Right renal pelvis (tissue), 4 donors: ENCODE measurements around the gene NFKBIE. TPM values are rescaled to one million over a fixed set of nuclear protein-coding genes. Genes with fewer than 3 reads are reported as not detected.

Source experiments
- DNase-seq, 4 donors: peaks; one replicate each; pipeline ENCODE4 v3.0.0-alpha.2; 2013; ENCODE audit warnings: low read depth in 4 of 4, low spot score in 3 of 4, missing footprints in 1 of 4
- polyA plus RNA-seq, 4 donors: library from polyadenylated mRNA; unstranded; fragments of 120-200 nt; gene quantifications; one replicate each; pipeline ENCODE4 v1.2.1, GENCODE V29; 2013; ENCODE audit not compliant: insufficient read length in 4 of 4

The NFKBIE gene
- polyA plus RNA-seq, 4 donors: 9.8 to 12.9 (median 11.0) TPM

DNA sequence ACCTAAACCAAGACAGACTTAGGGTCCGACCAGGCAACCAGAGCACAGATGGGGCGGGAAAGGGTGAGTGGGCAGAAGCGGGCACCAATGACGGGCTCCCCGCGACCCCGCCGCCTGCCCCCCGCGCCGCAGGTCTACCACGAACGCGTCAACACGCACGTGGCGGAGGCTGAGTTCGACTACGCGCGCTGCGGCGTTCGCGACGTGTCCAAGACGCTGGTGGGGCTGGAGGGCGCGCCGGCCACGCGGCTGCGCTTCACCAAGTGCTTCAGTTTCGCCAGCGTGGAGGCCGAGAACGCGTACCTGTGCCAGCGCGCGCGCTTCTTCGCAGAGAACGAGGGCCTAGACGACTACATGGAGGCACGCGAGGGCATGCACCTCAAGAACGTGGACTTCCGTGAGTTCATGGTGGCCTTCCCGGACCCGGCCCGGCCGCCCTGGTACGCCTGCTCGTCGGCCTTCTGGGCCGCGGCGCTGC lies 10.0 kb upstream of the NFKBIE start:
- DNase-seq: no peak

DNA sequence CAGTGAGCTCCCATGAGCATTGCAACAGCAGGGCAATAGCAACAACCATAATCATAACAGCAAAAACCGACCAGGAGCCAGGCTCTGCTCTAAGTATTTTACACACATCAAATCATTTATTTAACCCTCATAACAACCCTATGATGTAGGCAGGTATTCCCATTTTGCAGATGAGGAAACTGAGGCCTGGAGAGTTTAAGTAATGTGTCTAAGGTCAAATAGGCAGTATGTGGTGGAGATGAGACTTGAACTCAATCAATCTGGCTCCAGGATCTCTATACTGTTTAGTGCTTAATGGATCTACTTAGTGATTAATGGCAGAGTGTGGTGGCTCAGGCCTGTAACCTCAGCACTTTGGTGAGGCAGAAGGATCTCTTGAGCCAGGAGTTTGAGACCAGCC lies 8.3 kb upstream of the NFKBIE start:
- no peak for DNase-seq

- DNase-seq: no peak
Observed at GRCh38 chr6:44272999-44273566, 7.7 kb upstream of the NFKBIE start.

DNA sequence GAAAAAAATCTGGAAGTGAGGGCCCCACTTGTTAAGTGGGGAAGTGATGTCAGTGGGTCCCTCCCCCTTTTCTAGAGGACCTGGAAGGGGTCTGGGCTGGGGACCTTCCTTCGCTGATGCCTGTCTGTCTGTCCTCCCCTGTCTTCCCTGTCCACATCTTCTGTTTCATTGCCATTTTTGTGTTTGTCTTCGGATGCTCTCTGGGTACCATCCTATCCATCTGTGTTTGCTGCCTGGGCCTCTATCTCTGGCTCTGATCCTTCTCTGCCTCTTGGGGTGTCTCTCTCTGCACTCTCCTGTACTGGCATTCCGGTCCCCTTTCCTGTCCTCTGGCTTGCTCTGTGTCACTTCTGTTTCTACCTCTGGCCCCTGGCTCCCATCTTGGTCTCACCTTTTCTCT lies 7.2 kb upstream of the NFKBIE start:
- DNase-seq: no peak

DNA sequence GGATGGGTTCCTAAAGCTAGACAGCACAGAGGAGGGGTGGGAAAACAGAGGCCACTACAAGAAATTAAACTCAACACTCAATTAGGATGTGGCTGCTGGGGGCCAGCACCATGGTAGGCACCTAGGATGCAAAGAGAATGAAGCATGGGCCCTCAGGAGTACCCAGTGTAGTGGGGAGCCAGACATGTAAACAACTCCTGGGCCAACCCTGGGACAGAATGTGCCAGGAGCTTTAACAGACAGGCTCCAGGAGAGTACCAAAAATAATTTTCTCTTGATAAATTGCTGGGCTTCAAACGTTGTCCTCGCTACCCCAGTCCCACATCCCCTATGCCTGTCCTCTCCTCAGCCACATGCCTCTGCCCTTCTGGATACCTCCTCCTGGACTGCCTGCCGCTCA lies 6.6 kb upstream of the NFKBIE start:
- DNase-seq: no peak

DNA sequence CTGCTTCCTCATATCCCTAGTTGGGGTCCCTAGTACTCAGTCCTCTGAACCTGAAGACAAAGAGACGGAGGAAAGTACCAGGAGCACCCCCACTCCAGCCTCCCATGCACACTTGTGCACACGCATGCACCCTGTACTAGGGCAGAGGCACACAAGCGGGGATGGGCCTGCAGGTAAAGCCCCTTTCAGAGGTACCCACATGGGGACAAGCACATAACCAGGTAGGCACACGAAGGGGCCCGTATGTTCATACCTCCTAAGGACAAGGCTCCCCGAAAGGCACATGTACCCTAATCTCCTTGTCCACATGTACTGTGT lies 6.0 kb upstream of the NFKBIE start:
- DNase-seq: no peak

GRCh38 chr6:44270526-44271405 lies 5.4 kb upstream of the NFKBIE start:
- DNase-seq: no peak

DNA sequence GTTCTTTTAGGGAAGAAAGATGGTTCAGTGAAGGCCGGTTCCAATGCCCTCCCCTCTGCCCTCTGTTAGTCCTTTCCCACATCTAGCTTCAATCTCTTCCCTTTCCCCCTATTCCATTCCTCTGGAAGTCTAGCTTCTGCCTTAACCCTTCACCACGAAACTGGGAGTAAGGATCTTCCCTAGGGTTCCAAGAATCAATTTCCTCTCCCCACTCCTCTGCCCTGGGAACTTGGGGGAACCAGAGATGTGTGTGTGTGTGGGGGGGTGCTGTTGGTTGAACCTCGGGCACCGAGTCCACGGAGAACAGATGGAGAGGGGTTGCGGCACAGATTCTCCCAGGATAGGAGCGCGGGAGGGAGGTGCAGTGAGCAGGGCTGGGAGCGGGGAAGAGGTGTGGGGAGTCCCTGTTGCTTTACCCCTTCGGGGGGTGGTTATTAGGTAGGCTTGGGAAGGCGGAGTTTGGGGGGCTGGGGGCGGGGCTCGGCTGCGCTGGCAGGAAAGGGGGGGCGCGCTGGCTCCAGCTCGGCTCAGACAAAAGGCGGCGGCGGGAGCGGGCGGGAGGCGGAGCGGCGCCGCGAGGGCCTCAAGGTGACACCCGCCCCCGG lies 4.7 kb upstream of the NFKBIE start, which contains the start of gene TMEM151B:
TMEM151B (plus strand) TSS at position 530 of the 605 bp plus-strand sequence. CDS start 293 bp downstream, outside the sequence.
- DNase-seq: no peak

- no peak for DNase-seq
Observed at GRCh38 chr6:44269178-44269920, 4.0 kb upstream of the NFKBIE start.

- peak in 1 of 4 donors; percentile 45 for DNase-seq
Observed at GRCh38 chr6:44268095-44268628, 2.8 kb upstream of the NFKBIE start.

- no peak for DNase-seq
Observed at GRCh38 chr6:44267252-44267651, 1.9 kb upstream of the NFKBIE start.

DNA sequence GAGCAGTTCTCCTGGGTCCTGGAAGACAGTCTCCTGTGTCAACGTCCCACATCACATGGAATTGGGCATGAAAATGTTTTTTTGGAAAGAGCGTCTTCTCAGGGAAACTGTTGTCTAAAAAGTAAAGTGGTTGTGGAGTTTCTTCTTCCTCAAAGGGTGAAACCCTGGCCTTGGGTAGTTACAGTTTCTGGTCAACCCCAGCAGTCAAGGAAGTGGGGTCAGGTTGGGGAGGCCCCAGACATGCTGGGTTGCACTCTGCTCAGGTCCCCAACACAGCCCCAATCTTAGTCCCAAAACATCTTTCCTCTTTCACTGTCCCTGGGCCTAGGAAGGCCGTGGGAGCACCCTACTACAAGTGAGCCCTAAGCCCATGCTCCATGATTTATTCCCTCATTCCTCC lies 996 bp upstream of the NFKBIE start:
- DNase-seq: no peak

- no peak for DNase-seq
Observed at GRCh38 chr6:44265722-44266233, 427 bp upstream of the NFKBIE start.

- no peak for DNase-seq
Observed at GRCh38 chr6:44264154-44265006, 971 bp downstream of the NFKBIE start.

DNA sequence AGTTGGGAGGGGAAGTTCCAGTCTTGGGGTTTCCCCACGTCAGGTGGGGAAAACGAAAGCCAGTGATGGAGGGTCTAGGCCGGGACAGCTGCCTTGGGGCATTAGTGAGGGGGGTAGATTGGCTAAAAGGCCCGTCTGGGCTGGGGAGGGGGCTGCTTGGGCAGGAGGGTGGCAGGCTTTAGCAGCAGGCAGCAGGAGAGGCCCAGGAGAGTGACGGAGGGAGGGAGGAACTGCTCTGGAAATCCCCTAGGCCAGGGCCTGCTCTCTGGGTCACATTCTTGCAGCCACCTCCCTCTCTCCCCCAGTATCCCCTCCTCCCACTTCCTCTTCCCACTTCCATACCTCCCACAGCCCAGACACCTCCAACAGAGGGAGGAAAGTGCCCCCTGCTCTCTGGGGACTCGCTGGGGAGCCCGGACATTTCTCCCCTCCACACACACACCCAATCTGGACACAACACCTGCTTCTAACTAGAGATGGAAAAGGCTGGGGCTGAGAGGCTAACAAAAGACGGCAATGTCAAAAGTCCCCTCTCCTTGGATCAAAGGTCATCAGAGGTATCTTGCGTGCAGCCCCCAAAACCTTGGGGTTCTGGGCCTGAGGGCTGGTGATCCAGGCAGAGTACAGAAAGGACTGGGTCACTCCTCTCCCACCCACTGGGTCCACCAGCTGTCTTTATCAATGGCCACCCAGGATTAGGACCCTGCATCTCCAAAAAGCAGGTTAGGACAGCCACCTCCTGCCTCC lies 1.8 kb downstream of the NFKBIE start:
- no peak for DNase-seq

DNA sequence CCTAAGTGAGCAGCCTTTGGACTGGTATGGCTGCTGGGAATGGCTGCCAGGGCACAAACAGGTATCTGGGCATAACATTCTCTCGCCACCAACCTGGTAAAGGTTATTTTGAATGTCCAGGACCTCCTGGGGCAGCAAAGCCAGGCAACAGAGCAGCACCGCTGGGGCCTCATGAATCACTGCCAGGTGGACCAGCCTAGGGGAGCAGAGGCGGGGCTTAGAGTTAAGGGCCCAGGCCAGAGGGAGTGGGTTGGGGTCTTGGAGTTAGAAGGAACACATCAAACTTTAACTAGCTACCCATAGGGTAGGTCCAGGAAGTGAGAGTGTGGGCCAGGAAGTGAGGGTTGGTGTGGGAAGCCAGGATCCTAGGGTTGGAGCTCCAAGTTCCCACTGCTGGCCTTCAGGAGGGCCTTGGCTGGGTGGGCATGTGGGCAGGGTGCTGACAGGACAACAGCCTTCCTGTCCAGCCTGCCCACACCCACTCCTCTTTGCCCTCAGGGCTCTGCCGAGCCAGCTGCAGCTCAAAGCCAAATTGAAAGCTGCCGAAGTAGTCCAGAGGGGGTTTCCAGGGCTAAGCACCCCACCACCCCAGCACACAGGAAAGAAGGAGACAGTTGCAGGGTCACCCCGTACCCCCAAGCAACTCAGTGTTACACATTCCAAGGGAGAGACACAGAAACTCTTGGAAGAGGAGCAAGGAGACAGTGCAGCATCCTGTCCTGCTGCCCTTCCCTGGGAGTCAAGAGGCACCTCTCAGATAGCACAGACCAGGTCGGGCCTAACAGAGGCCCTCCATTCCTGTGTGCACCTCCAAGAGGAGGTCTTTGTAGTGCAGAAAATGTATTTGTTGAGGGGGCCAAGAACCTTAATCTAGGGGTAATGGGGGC lies 2.6 kb downstream of the NFKBIE start:
- no peak for DNase-seq

- no peak for DNase-seq
Observed at GRCh38 chr6:44261581-44261980, 3.8 kb downstream of the NFKBIE start.
